Gastroesophageal sphincter (tissue), 4 donors: ENCODE measurements around the gene TGM4. TPM values are rescaled to one million over a fixed set of nuclear protein-coding genes. Genes with fewer than 3 reads are reported as not detected.

Source experiments
- ATAC-seq: fragments of 150-250 bp; one replicate; pipeline ENCODE4 v1.9.1; 2016; ENCODE audit warnings: mild to moderate bottlenecking, moderate library complexity
- H3K27ac ChIP-seq, 4 donors: fragments of 200-600 bp; sonication (generic) in 3 of 4; 1 replicate in 3 of 4; 2 replicates in 1 of 4; pipeline ENCODE4 v1.5.1; 2016 to 2019
- H3K27me3 ChIP-seq: fragments of 200-600 bp; sonication (generic); one replicate; pipeline ENCODE4 v1.5.1; 2019
- H3K36me3 ChIP-seq, 2 donors: fragments of 200-600 bp; sonication (generic); one replicate each; pipeline ENCODE4 v1.5.1; 2019; ENCODE audit warnings: control low read depth in 1 of 2
- H3K4me1 ChIP-seq, 3 donors: fragments of 200-600 bp; sonication (generic); 1 replicate in 2 of 3; 2 replicates in 1 of 3; pipeline ENCODE4 v1.5.1; 2016 to 2019; ENCODE audit warnings: control low read depth in 2 of 3
- H3K4me3 ChIP-seq, 2 donors: fragments of 200-600 bp; sonication (generic); one replicate each; pipeline ENCODE4 v1.5.1; 2019; ENCODE audit warnings: mild to moderate bottlenecking in 1 of 2, moderate library complexity in 1 of 2
- H3K9me3 ChIP-seq, 3 donors: fragments of 200-600 bp; sonication (generic); one replicate each; pipeline ENCODE4 v1.5.1; 2017 to 2019; ENCODE audit warnings: control low read depth in 2 of 3
- EP300 ChIP-seq: sonication (generic); formaldehyde crosslinking; IDR thresholded peaks from one replicate; pipeline ENCODE4 v1.6.1; 2017; ENCODE audit warnings: antibody characterized with exemption, mild to moderate bottlenecking
- POLR2A ChIP-seq, 2 donors: fragments of 450-650 bp; IDR thresholded peaks; one replicate each; pipeline ENCODE4 v1.6.1; 2017; ENCODE audit warnings: antibody characterized with exemption in 2 of 2, mild to moderate bottlenecking in 2 of 2, moderate library complexity in 1 of 2
- POLR2AphosphoS5 ChIP-seq: sonication (generic); formaldehyde crosslinking; IDR thresholded peaks from one replicate; pipeline ENCODE4 v1.6.1; 2017; ENCODE audit warnings: antibody characterized with exemption
- WGBS, 2 donors: methylation state at CpG; one replicate each; pipeline ENCODE4 v1.1.5; 2018; ENCODE audit warnings: low coverage in 1 of 2; 5-methylcytosine and 5-hydroxymethylcytosine counted together
- total RNA-seq, 4 donors: library from RNA; depleted of rRNA; stranded (reverse); fragments of >200 nt; gene quantifications; one replicate each; pipeline ENCODE4 v1.1.0, GENCODE V29; 2016
- TF ChIP-seq, protein P1 (sequence below), 4 experiments: fragments of 200-600 bp in 2 of 4; fragments of 450-650 bp in 2 of 4; sonication (generic) in 1 of 4; IDR thresholded peaks; one replicate each; pipeline ENCODE4 v1.5.1; 2017 to 2019; ENCODE audit warnings: antibody characterized with exemption in 4 of 4, mild to moderate bottlenecking in 2 of 4, moderate library complexity in 2 of 4

Gene TGM4
- total RNA-seq, 4 donors from 2014 or later: not detected

DNA sequence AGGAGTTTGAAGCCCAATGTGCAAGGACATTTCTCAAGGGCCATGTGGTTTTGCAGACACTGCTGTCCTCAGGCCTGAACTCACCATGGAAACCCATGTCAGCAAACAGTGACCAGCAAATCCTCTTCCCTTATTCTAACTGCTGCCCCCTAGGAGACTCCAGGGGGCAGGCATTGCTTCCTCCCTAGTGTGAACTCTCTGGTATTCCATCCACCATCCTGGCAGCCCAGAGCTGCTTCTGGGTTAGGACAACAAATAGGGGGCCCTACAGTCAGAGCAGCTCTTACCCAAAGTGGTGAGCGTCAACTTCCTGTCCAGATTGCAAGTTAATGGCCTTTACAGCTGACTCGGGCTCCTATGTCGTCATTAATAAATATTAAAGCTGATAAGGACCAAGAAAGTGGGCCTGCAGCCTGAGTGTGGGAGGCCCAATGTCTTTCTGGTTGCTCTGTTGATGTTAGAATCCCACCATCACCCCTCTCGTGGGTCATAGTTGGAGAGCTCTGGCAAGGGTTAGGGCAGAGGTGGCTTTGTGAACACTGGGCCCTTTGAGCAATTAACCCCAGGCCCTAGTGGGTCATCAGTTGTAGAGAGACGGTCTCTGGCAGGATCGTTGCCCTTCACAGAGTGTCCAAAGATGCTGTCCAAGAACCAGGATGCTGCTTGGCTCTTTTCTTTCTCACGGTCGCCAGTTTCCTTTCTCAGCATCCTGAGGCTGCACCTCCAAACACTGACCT is 41.5 kb downstream of the TGM4 start:
- Histone ChIP-seq H3K4me1 (peaks cover 0 to 6% (median 0%) of the 10 kb centered on the region in 3 donors), H3K9me3 (no peaks in the 10 kb centered on the region), H3K4me3 (no peak overlapping the region), H3K27ac (no peak overlapping the region), H3K36me3 (peaks cover 0 to 37% of the 10 kb centered on the region in 2 donors), H3K27me3 (no peaks in the 10 kb centered on the region)
- no peak for ATAC-seq
- WGBS, 2 donors: 30 to 87% methylated on average over 3 to 4 of the region's 8 CpGs
- TF ChIP-seq, protein P1, sequence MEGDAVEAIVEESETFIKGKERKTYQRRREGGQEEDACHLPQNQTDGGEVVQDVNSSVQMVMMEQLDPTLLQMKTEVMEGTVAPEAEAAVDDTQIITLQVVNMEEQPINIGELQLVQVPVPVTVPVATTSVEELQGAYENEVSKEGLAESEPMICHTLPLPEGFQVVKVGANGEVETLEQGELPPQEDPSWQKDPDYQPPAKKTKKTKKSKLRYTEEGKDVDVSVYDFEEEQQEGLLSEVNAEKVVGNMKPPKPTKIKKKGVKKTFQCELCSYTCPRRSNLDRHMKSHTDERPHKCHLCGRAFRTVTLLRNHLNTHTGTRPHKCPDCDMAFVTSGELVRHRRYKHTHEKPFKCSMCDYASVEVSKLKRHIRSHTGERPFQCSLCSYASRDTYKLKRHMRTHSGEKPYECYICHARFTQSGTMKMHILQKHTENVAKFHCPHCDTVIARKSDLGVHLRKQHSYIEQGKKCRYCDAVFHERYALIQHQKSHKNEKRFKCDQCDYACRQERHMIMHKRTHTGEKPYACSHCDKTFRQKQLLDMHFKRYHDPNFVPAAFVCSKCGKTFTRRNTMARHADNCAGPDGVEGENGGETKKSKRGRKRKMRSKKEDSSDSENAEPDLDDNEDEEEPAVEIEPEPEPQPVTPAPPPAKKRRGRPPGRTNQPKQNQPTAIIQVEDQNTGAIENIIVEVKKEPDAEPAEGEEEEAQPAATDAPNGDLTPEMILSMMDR (IDR thresholded peaks at IDR 0.05): no peak
- no peak for TF ChIP-seq EP300
- no peak for TF ChIP-seq POLR2AphosphoS5
- TF ChIP-seq POLR2A (IDR thresholded peaks at IDR 0.05): no peak

DNA sequence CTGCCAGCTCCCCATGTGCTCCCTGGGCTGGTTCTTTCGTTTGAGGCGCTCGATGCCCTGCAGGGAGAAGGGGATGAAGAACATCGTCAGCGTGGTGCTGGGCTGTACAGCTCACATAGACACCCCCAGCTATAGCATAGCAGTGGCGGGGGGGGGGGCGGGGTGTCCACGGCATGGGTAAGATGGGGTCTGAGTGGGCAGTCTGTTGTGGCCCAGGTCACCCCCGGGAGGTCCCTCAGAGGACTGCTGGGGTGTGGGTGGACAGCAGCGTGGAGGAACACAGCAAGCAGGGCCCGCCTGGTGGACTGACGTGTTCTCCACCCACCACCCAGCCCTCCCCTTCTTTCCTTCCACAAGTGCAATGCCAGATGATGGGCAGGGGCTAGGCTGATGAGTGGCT is 43.7 kb downstream of the TGM4 start:
- Histone ChIP-seq H3K9me3 (no peaks in the 10 kb centered on the region), H3K27me3 (no peaks in the 10 kb centered on the region), H3K4me3 (no peak overlapping the region), H3K27ac (no peak overlapping the region), H3K36me3 (peaks cover 0 to 60% of the 10 kb centered on the region in 2 donors), H3K4me1 (peaks cover 0 to 6% (median 0%) of the 10 kb centered on the region in 3 donors)
- 100% methylated on average over 1 of the region's 12 CpGs; no CpG with 5 or more reads in 1 of the 2 donors for WGBS, 2 donors
- no peak for TF ChIP-seq POLR2AphosphoS5
- TF ChIP-seq, protein P1 (IDR thresholded peaks at IDR 0.05): no peak
- TF ChIP-seq POLR2A (IDR thresholded peaks at IDR 0.05): no peak
- no peak for TF ChIP-seq EP300
- no peak for ATAC-seq

DNA sequence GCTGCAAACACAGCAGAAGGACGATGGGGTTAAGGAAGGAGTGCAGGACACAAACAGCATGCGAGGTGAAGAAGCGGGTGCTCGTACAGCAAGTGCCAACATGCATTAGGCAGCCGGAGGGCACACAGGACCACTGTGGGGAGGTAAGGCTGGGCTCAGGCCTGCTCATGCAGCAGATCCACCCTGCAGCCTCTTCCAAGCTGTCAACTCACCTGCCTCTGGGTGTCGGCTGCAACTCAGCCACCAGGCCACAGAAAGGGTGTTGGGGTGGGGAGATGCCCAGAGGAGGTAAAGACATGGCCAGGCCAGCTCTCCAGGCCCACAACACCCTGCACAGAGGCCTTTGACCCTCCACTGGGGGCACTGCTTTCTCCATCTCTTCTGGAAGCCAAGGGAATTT is 44.2 kb downstream of the TGM4 start:
- Histone ChIP-seq H3K36me3 (peaks cover 0 to 64% of the 10 kb centered on the region in 2 donors), H3K4me3 (no peak overlapping the region), H3K27ac (no peak overlapping the region), H3K4me1 (peaks cover 0 to 6% (median 0%) of the 10 kb centered on the region in 3 donors), H3K27me3 (no peaks in the 10 kb centered on the region), H3K9me3 (no peaks in the 10 kb centered on the region)
- no peak for TF ChIP-seq POLR2A (IDR thresholded peaks at IDR 0.05)
- TF ChIP-seq, protein P1 (IDR thresholded peaks at IDR 0.05): no peak
- TF ChIP-seq EP300: no peak
- TF ChIP-seq POLR2AphosphoS5: no peak
- 76 to 80% methylated on average over 2 to 4 of the region's 6 CpGs for WGBS, 2 donors
- ATAC-seq: no peak

DNA sequence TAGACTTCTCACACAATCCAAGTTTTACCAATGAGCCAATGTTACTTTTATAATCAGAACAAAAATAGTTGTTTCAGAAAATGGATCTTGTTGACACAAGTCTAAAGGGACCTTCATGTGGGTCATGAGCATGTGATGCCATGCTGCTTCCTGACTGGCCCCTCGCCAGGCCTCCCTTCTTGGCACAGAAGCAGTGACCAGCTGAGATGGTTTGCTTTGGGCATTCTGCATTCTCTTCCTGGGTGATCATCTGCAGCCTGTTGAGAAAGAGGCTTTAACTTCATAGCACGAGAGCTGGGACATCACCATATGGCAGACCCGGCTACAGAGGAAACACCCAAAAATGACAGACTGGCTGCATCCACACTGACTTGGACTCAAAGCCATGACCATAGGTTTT is 45.7 kb downstream of the TGM4 start:
- Histone ChIP-seq H3K27me3 (no peaks in the 10 kb centered on the region), H3K9me3 (no peaks in the 10 kb centered on the region), H3K27ac (no peak overlapping the region), H3K4me3 (no peak overlapping the region), H3K4me1 (peaks cover 0 to 6% (median 0%) of the 10 kb centered on the region in 3 donors), H3K36me3 (peaks cover 0 to 74% of the 10 kb centered on the region in 2 donors)
- WGBS, 2 donors: 92% methylated on average over 2 of the region's 3 CpGs; no CpG with 5 or more reads in 1 of the 2 donors
- TF ChIP-seq POLR2AphosphoS5 (no peak), POLR2A (IDR thresholded peaks at IDR 0.05) (no peak), EP300 (no peak)
- TF ChIP-seq, protein P1 (IDR thresholded peaks at IDR 0.05): no peak
- ATAC-seq: no peak
